Endometrium (tissue), 2 donors: ENCODE measurements around the gene ZDHHC19.
"Not testable (repeated sequence)": the region's sequence is repeated elsewhere in the genome, so short reads cannot be mapped to it uniquely, and the experiment has no call there.

Experiments
- FAIRE-seq: peaks from 2 replicates; lab custom pipeline; 2012; peaks lifted over from hg19 to GRCh38; lab: Jason Lieb, UNC
- donor health status: control.
- donor health status: control.

ZDHHC19 gene

DNA sequence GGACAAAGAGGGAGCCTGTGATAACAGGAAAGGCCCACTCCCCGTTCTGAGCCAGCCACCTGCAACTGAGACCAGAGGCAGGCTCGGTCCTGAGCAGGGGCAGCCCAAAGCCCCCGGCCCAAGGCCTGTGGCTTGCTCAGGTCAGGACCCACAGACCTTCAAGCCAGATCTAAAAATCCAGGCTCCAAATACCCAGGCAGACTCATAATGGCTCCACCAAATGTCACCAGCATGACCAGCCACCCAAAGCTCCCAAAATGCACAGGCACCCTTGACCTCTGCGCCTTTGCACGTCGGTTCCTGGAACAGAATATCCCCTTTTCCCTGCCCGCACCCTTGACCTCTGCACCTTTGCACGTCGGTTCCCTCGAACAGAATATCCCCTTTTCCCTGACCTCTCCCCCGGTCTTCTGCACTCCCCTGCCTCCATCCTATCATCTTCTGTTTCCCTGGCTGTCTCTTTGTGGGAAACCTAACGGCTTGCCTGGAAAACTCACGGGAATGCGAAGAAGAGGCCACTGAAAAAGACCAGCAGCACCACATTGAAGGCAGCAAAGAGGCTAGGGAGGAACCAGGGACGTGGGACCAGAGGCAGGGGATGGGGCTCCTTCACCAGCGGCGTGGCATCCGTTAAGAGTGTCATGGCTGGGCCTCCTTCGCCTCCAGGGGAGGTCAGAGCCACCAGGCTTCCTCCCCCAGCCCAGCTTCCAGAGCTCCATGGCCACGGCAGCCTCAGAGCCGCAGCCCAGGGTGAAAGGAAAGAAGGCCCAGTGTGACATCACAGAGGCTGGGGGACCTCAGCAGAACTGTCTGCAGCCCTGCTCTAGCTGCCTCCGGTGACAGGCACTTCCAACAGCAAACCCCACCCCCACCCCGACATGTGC is at the start of gene ZDHHC19:
Gene ZDHHC19 (minus strand): TSS at position 728 of the 884 bp plus-strand sequence. CDS start 85 bp downstream, at position 643.
- FAIRE-seq: no peak

GRCh38 chr3:196260784-196261183 is 49.6 kb upstream of the ZDHHC19 start:
- no peak for FAIRE-seq

DNA sequence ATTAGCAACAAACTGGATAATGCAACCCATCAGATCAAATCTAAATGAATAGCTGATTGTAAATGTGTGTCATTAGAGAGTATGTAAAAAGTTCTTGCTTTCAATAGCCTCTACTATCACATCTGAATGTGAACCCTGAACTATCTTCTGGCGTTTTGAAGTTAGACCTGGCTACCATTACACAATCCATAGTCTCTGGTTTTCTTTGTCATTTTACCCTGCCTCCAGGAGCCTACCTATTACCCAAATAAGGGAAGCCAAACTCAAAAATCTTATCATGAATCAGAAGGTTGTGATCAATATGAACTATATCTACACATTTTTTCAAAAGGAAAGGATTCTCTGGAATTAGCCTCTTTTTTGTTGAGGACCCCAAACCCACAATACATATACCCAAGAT is 44.6 kb upstream of the ZDHHC19 start:
- FAIRE-seq: no peak

- FAIRE-seq: no peak
Observed at GRCh38 chr3:196254376-196255283, 43.4 kb upstream of the ZDHHC19 start.

GRCh38 chr3:196251918-196252317 is 40.7 kb upstream of the ZDHHC19 start:
- no peak for FAIRE-seq

- FAIRE-seq: no peak
Observed at GRCh38 chr3:196246612-196247308, 35.6 kb upstream of the ZDHHC19 start.

- not testable (repeated sequence) for FAIRE-seq
Observed at GRCh38 chr3:196244166-196244565, 33.0 kb upstream of the ZDHHC19 start.

GRCh38 chr3:196241704-196242103 is 30.5 kb upstream of the ZDHHC19 start:
- FAIRE-seq: no peak

DNA sequence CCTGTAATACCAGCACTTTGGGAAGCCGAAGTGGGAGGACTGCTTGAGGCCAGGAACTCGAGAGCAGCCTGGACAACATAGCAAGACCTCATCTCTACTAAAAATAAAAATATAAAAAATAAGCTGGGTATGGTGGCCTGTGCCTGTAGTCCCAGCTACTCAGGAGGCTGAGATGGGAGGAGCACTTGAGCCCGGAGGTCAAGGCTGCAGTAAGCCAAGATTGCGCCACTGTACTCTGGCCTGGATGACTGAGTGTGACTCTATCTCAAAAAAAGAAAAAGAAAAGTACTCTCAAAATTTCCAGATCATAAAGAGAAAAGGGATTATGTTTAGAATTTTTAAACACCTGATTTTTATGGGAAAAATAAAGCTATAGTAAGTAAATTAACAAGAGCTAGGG is 29.2 kb upstream of the ZDHHC19 start:
- no peak for FAIRE-seq

- no peak for FAIRE-seq
Observed at GRCh38 chr3:196238612-196239560, 27.7 kb upstream of the ZDHHC19 start.

- no peak for FAIRE-seq
Observed at GRCh38 chr3:196237203-196237602, 26.0 kb upstream of the ZDHHC19 start.

GRCh38 chr3:196236223-196236622 is 25.0 kb upstream of the ZDHHC19 start:
- FAIRE-seq: no peak

DNA sequence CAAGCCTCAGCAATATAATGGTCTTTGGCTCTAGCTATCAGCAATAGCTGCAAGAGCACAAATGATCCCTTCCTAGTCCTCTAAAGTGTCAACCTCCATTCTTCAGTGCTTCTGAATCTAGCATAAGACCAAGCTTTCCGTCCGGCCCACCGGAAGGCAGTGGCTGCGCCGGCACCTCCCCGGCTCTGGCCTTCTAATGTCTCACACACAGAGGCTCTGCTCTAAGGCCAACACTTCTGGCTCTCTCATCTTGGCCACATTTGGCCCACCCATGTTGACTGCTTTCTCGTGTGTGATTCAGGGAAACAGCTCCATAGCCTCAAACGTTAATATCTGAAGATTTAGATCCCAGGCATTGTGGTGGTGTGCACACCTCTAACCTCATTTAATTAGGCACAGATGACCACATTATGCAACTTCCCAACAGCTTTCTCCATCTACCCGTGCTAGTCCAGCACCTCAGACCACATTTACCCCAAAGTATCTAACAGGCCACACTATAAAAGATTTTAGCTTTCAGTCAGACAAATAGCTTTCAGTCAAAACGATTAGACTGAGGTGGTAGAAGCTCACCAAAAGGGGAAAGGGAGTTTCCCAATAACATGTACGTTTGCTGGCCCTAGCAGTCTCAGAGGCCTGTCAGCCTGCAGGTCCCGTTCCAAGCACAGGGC is 24.4 kb upstream of the ZDHHC19 start:
- FAIRE-seq: no peak

DNA sequence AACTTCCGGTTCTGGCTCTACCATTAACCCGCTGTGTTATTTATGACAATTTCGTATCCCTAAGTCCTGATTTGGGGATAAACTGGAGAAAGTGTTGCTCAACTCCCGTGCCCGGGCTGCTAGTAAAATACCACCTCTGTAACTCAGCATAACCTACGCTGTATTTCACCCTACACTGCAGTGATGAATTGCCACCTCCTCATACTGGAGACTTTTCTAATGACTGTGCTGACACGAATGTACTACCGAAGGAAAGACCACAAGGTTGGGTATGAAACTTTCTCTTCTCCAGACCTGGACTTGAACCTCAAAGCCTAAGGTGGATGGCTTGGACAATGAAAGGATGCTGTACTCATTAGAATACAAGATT is 21.7 kb upstream of the ZDHHC19 start:
- no peak for FAIRE-seq

- no peak for FAIRE-seq
Observed at GRCh38 chr3:196232154-196232881, 21.1 kb upstream of the ZDHHC19 start.

- no peak for FAIRE-seq
Observed at GRCh38 chr3:196227629-196228493, 16.7 kb upstream of the ZDHHC19 start.

GRCh38 chr3:196227121-196227561 is 15.9 kb upstream of the ZDHHC19 start:
- FAIRE-seq: no peak

DNA sequence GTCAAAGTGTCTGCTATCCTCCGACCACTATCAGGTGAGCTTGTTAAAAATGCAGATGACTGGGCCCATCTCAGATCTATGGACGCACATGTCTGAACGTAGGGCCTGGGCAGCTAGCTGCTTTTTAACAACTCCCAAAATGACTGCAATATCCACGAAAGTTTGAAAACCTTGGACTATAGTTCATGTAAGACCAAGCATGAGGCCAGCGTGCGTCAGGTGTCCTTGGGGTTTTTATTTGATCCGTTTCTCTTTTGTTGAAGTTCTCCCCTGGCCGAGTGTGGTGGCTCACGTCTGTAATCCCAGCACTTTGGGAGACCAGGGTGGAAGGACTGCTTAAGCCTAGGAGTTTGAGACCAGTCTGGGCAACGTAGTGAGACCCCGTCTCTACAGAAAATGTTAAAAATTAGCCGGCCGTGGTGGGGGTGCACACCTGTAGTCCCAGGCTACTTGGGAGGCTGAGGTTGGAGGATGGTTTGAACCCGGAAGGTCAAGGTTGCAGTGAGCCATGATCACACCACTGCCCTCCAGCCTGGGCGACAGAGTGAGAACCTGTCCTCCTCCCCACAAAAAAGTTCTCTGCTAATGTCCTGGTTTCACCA is 14.7 kb upstream of the ZDHHC19 start:
- no peak for FAIRE-seq
